A549 (cell line): ENCODE measurements around the gene F12. TPM values are rescaled to one million over a fixed set of nuclear protein-coding genes. Genes with fewer than 3 reads are reported as not detected.

ENCODE experiments used
- ATAC-seq, 2 experiments: fragments of 200-7000 bp in 1 of 2; fragments of >200 bp in 1 of 2; cut with Nextera tagmentation in 1 of 2; cut with Tn5 transposase in 1 of 2; 3 replicates each; pipeline versions ENCODE4 v1.8.0 to v1.9.1; 2018 to 2020; ENCODE audit warnings: mild to moderate bottlenecking in 1 of 2, moderate library complexity in 1 of 2
- CTCF ChIA-PET: fragments of 300-600 bp; sonication (Branson Sonifier 250); formaldehyde crosslinking; extraction: SDS; loops from one replicate; lab custom pipeline; 2021; ENCODE audit warnings: antibody characterized with exemption, inconsistent platforms; lab: Yijun Ruan, JAX
- POLR2A ChIA-PET: fragments of 350-600 bp; formaldehyde crosslinking; extraction: SDS; loops from one replicate; lab custom pipeline; 2021; ENCODE audit warnings: antibody characterized with exemption, inconsistent platforms; lab: Yijun Ruan, JAX
- DNase-seq, 2 experiments: peaks; one replicate each; pipeline versions ENCODE4 v3.0.0 to v3.0.0-alpha.2; 2011 to 2016; ENCODE audit warnings: low read depth in 1 of 2, low spot score in 1 of 2
- FAIRE-seq: peaks from 2 replicates; lab custom pipeline; 2011; peaks lifted over from hg19 to GRCh38; lab: Jason Lieb, UNC
- H3K27ac ChIP-seq, 2 experiments: fragments of >200 bp; sonication (Bioruptor Twin); formaldehyde crosslinking; 3 replicates each; pipeline ENCODE4 v1.5.1; 2016 to 2017
- H3K4me1 ChIP-seq: fragments of >200 bp; sonication (Bioruptor Twin); formaldehyde crosslinking; 3 replicates; pipeline ENCODE4 v1.6.1; 2016
- H3K4me2 ChIP-seq: fragments of >200 bp; sonication (Bioruptor Twin); formaldehyde crosslinking; 3 replicates; pipeline ENCODE4 v1.6.1; 2016
- H3K4me3 ChIP-seq: fragments of >200 bp; sonication (Bioruptor Twin); formaldehyde crosslinking; 3 replicates; pipeline ENCODE4 v1.5.1; 2016
- H3K9me3 ChIP-seq: fragments of >200 bp; sonication (Bioruptor Twin); formaldehyde crosslinking; 3 replicates; pipeline ENCODE4 v1.6.1; 2016
- ATOH8 ChIP-seq: fragments of 250-450 bp; sonication (Bioruptor Pico); IDR thresholded peaks from 2 replicates; pipeline ENCODE4 v1.5.0; 2020; ENCODE audit warnings: low read depth, mild to moderate bottlenecking, moderate library complexity
- BCL3 ChIP-seq: fragments of >200 bp; sonication (Bioruptor Twin); formaldehyde crosslinking; IDR thresholded peaks from 3 replicates; pipeline ENCODE4 v1.6.1; 2016
- BHLHE40 ChIP-seq: IDR thresholded peaks from 2 replicates; pipeline ENCODE4 v1.6.1; 2012; ENCODE audit warnings: low read depth, low read length, inconsistent platforms
- CHD4 ChIP-seq: fragments of 200-600 bp; sonication (generic); IDR thresholded peaks from 2 replicates; pipeline ENCODE4 v1.6.1; 2016; ENCODE audit warnings: antibody characterized with exemption, mild to moderate bottlenecking, borderline replicate concordance
- E2F6 ChIP-seq: IDR thresholded peaks from 2 replicates; pipeline ENCODE4 v1.6.1; 2012; ENCODE audit warnings: low read depth, borderline replicate concordance
- EHF ChIP-seq: fragments of 250-450 bp; sonication (Bioruptor Pico); IDR thresholded peaks from 2 replicates; pipeline ENCODE4 v1.5.0; 2020; ENCODE audit warnings: mild to moderate bottlenecking
- EHMT2 ChIP-seq: fragments of 200-600 bp; sonication (generic); IDR thresholded peaks from 2 replicates; pipeline ENCODE4 v1.6.1; 2016; ENCODE audit warnings: antibody characterized with exemption, low read depth, mild to moderate bottlenecking, moderate library complexity
- FOSB ChIP-seq: fragments of 250-450 bp; sonication (Bioruptor Pico); IDR thresholded peaks from 2 replicates; pipeline ENCODE4 v1.5.0; 2020; ENCODE audit warnings: mild to moderate bottlenecking, moderate library complexity
- HES2 ChIP-seq: fragments of >200 bp; sonication (Bioruptor Twin); formaldehyde crosslinking; IDR thresholded peaks from 2 replicates; pipeline ENCODE4 v1.6.1; 2016
- HMGXB4 ChIP-seq: fragments of 250-450 bp; sonication (Bioruptor Pico); IDR thresholded peaks from 2 replicates; pipeline ENCODE4 v1.5.0; 2021; ENCODE audit warnings: mild to moderate bottlenecking, moderate library complexity, borderline replicate concordance
- HOXB13 ChIP-seq: fragments of 250-450 bp; sonication (Bioruptor Pico); IDR thresholded peaks from 2 replicates; pipeline ENCODE4 v1.5.0; 2020; ENCODE audit warnings: low read depth, mild to moderate bottlenecking, moderate library complexity
- KDM5A ChIP-seq: fragments of 200-600 bp; sonication (generic); IDR thresholded peaks from 2 replicates; pipeline ENCODE4 v1.6.1; 2016; ENCODE audit warnings: antibody characterized with exemption, mild to moderate bottlenecking
- MAFK ChIP-seq: fragments of 450-650 bp; IDR thresholded peaks from 2 replicates; pipeline ENCODE4 v1.6.1; 2014; ENCODE audit not compliant: partially characterized antibody
- MAZ ChIP-seq: fragments of 150-350 bp; IDR thresholded peaks from 2 replicates; pipeline ENCODE4 v1.6.1; 2014; ENCODE audit warnings: antibody characterized with exemption, low read depth, low read length, borderline replicate concordance
- NPAS2 ChIP-seq: fragments of 250-450 bp; sonication (Bioruptor Pico); IDR thresholded peaks from 2 replicates; pipeline ENCODE4 v1.8.0; 2022; ENCODE audit warnings: mild to moderate bottlenecking, moderate library complexity, borderline replicate concordance
- NR3C1 ChIP-seq: fragments of >200 bp; sonication (Bioruptor Twin); formaldehyde crosslinking; IDR thresholded peaks from 3 replicates; pipeline ENCODE4 v1.6.1; 2017
- PBX3 ChIP-seq: IDR thresholded peaks from 2 replicates; pipeline ENCODE4 v1.6.1; 2012
- PHF8 ChIP-seq: fragments of 200-600 bp; sonication (generic); IDR thresholded peaks from 2 replicates; pipeline ENCODE4 v1.6.1; 2016; ENCODE audit warnings: low read depth, mild to moderate bottlenecking, antibody characterized with exemption, moderate library complexity, borderline replicate concordance
- RAD21 ChIP-seq, 2 experiments: fragments of >200 bp in 1 of 2; sonication (Bioruptor Twin) in 1 of 2; formaldehyde crosslinking in 1 of 2; IDR thresholded peaks in 1 of 2; conservative IDR thresholded peaks in 1 of 2; 2 replicates in 1 of 2; 3 replicates in 1 of 2; pipeline ENCODE4 v1.6.1; 2012 to 2018; ENCODE audit warnings: inconsistent platforms in 1 of 2
- RCOR1 ChIP-seq: fragments of 150-350 bp; IDR thresholded peaks from 2 replicates; pipeline ENCODE4 v1.6.1; 2014; ENCODE audit warnings: antibody characterized with exemption, low read length, low read depth
- SREBF2 ChIP-seq: fragments of 450-650 bp; IDR thresholded peaks from 2 replicates; pipeline ENCODE4 v1.6.1; 2014; ENCODE audit warnings: mild to moderate bottlenecking, moderate library complexity
- TFCP2L1 ChIP-seq: fragments of 250-450 bp; sonication (Bioruptor Pico); IDR thresholded peaks from 2 replicates; pipeline ENCODE4 v1.5.0; 2021; ENCODE audit warnings: mild to moderate bottlenecking
- ZNF302 ChIP-seq: fragments of 250-450 bp; sonication (Bioruptor Pico); IDR thresholded peaks from 2 replicates; pipeline ENCODE4 v1.9.0; 2021; ENCODE audit warnings: inconsistent platforms, mild to moderate bottlenecking, moderate library complexity
- ZSCAN20 ChIP-seq: fragments of 250-450 bp; sonication (Bioruptor Pico); IDR thresholded peaks from 2 replicates; pipeline ENCODE4 v1.8.0; 2022; ENCODE audit warnings: mild to moderate bottlenecking, moderate library complexity
- WGBS: methylation state at CpG from one replicate; pipeline ENCODE4 v1.1.6; 2017; ENCODE audit errors: missing lambda C conversion rate; 5-methylcytosine and 5-hydroxymethylcytosine counted together
- polyA plus RNA-seq, 4 experiments: library from polyadenylated mRNA; depleted of rRNA in 3 of 4; stranded (reverse); fragments of >200 nt; fragmentation: RNase III in 1 of 4; extraction: RNeasy Plus Mini Kit Qiagen cat#74134 plus additional on column Dnase treatment in 1 of 4; gene quantifications; 2 replicates in 3 of 4; 3 replicates in 1 of 4; pipeline ENCODE4 v1.2.3, GENCODE V29; 2011 to 2017

The F12 gene
- polyA plus RNA-seq, 2 of the 4 experiments (the other 2 are of a cell fraction) = 5.3 to 14.3 TPM

- Histone ChIP-seq H3K4me1 (peaks cover 12% of the 10 kb centered on the region; the same call in 2 of the 3 replicates), H3K27ac (no peak within 1 kb of the TSS)
- no peak for DNase-seq
- TF ChIP-seq EHF (CRISPR knock-in tag) = no peak
- TF ChIP-seq RAD21 (conservative IDR thresholded peaks at IDR 0.05 in 1 of 2, IDR thresholded peaks at IDR 0.05 in 1 of 2) = no peak
- no peak for TF ChIP-seq SREBF2
- no peak for TF ChIP-seq MAFK
- TF ChIP-seq ZSCAN20 = no peak
- TF ChIP-seq, all 56 proteins: peak for 0
- no peak within 1 kb of the TSS for H3K4me3 ChIP-seq
- H3K4me2 ChIP-seq = no peak within 1 kb of the TSS
- POLR2A ChIA-PET = no interaction called here
- no peak; a peak in 2 of 6 replicates for ATAC-seq
- 65% methylated on average over 26 of the region's 37 CpGs for WGBS
- CTCF ChIA-PET = interaction anchor here (2.3 to 4.8 kb wide), 2 partner anchors 12 to 46 kb away, joined by 13 to 30 read pairs; no protein-coding TSS in a partner anchor
- FAIRE-seq = no peak
- peaks cover 4% of the 10 kb centered on the region; the same call in 1 of the 3 replicates for H3K9me3 ChIP-seq
Observed at GRCh38 chr5:177357459-177358351, 51.7 kb downstream of the F12 start, which contains the start of gene RGS14. Gene RGS14, plus strand, starts transcription at chr5:177357924. Its CDS starts 101 bp downstream, at chr5:177358025.

GRCh38 chr5:177357146-177357458 is 52.3 kb downstream of the F12 start:
- no peak for TF ChIP-seq NR3C1
- TF ChIP-seq BHLHE40 = no peak
- TF ChIP-seq CHD4 = no peak
- no peak for TF ChIP-seq NPAS2 (CRISPR knock-in tag)
- TF ChIP-seq PHF8 = no peak
- no peak for TF ChIP-seq E2F6
- no peak for TF ChIP-seq TFCP2L1
- TF ChIP-seq HES2 = no peak
- TF ChIP-seq, all 56 proteins: peak for 0
- ATAC-seq = no peak
- H3K9me3 ChIP-seq = peaks cover 4% of the 10 kb centered on the region; the same call in 1 of the 3 replicates
- DNase-seq = no peak
- WGBS = 95% methylated on average over 4 of the region's 5 CpGs
- POLR2A ChIA-PET = no interaction called here
- FAIRE-seq = no peak
- H3K27ac ChIP-seq = no peak overlapping the region
- H3K4me2 ChIP-seq = no peak overlapping the region
- CTCF ChIA-PET = interaction anchor here (1.0 to 3.5 kb wide), 2 partner anchors 12 to 91 kb away, joined by 3 to 27 read pairs; no protein-coding TSS in a partner anchor
- no peak overlapping the region for H3K4me3 ChIP-seq
- H3K4me1 ChIP-seq = peaks cover 10% of the 10 kb centered on the region; the same call in 2 of the 3 replicates

- no peak for TF ChIP-seq RCOR1
- TF ChIP-seq EHMT2 = no peak
- no peak for TF ChIP-seq KDM5A
- TF ChIP-seq HOXB13 = no peak
- TF ChIP-seq MAZ = no peak
- no peak for TF ChIP-seq EHF (CRISPR knock-in tag)
- TF ChIP-seq NR3C1 = no peak
- TF ChIP-seq SREBF2 = no peak
- no peak for TF ChIP-seq BCL3
- no peak for TF ChIP-seq HES2
- no peak for TF ChIP-seq HMGXB4 (CRISPR knock-in tag)
- TF ChIP-seq FOSB (CRISPR knock-in tag) = no peak
- no peak for TF ChIP-seq PBX3
- no peak for TF ChIP-seq ATOH8
- no peak for TF ChIP-seq ZNF302 (CRISPR knock-in tag)
- ChIA-PET POLR2A (no interaction called here), CTCF (interaction anchor here (0.7 to 3.5 kb wide), 4 partner anchors 13 to 91 kb away, joined by 3 to 27 read pairs (median 3); no protein-coding TSS in a partner anchor)
- Histone ChIP-seq H3K4me1 (peaks cover 10% of the 10 kb centered on the region; the same call in 2 of the 3 replicates), H3K9me3 (peaks cover 4% of the 10 kb centered on the region; the same call in 1 of the 3 replicates), H3K4me2 (no peak overlapping the region), H3K4me3 (no peak overlapping the region), H3K27ac (no peak overlapping the region)
- WGBS = 68% methylated on average over 3 of the region's 3 CpGs
- FAIRE-seq (no peak), ATAC-seq (no peak), DNase-seq (no peak)
Observed at GRCh38 chr5:177356746-177357145, 52.6 kb downstream of the F12 start.
